ENCODE measurements around the gene NUDT4.
A peak's percentile ranks its signal among the peaks of the same experiment; 100 is the strongest.
"Not testable (repeated sequence)": the region's sequence is repeated elsewhere in the genome, so short reads cannot be mapped to it uniquely, and the experiment has no call there.

Gene NUDT4

GRCh38 chr12:93368766-93369165, 9.0 kb upstream of the NUDT4 start:
- no peak for DNase-seq

GRCh38 chr12:93369505-93369904, 8.2 kb upstream of the NUDT4 start:
- DNase-seq, result no peak

GRCh38 chr12:93370947-93371346, 6.8 kb upstream of the NUDT4 start:
- DNase-seq, result no peak

GRCh38 chr12:93373961-93374656, 3.6 kb upstream of the NUDT4 start:
- no peak for DNase-seq

GRCh38 chr12:93375906-93376305, 1.8 kb upstream of the NUDT4 start:
- DNase-seq, result no peak

- DNase-seq, result peak; percentile 34
Measured at GRCh38 chr12:93376436-93377251, 1.1 kb upstream of the NUDT4 start.

GRCh38 chr12:93378196-93378997, 672 bp downstream of the NUDT4 start:
- DNase-seq, result peak; percentile 62

GRCh38 chr12:93378998-93379325, 1.2 kb downstream of the NUDT4 start:
- peak; percentile 52 for DNase-seq

- DNase-seq, result no peak
Measured at GRCh38 chr12:93379326-93379980, 1.7 kb downstream of the NUDT4 start.

GRCh38 chr12:93379981-93380361, 2.2 kb downstream of the NUDT4 start:
- no peak for DNase-seq

- DNase-seq, result no peak
Measured at GRCh38 chr12:93380480-93381121, 2.9 kb downstream of the NUDT4 start.

GRCh38 chr12:93381161-93381975, 3.6 kb downstream of the NUDT4 start:
- DNase-seq, result no peak

GRCh38 chr12:93381976-93382437, 4.3 kb downstream of the NUDT4 start:
- DNase-seq, result not testable (repeated sequence)

- no peak for DNase-seq
Measured at GRCh38 chr12:93387780-93388179, 10.1 kb downstream of the NUDT4 start.

GRCh38 chr12:93390031-93390430, 12.3 kb downstream of the NUDT4 start:
- DNase-seq, result no peak

- DNase-seq, result no peak
Measured at GRCh38 chr12:93390549-93391297, 13.0 kb downstream of the NUDT4 start.

GRCh38 chr12:93393425-93393824, 15.7 kb downstream of the NUDT4 start:
- DNase-seq, result no peak

- DNase-seq, result no peak
Measured at GRCh38 chr12:93397412-93397811, 19.7 kb downstream of the NUDT4 start.

GRCh38 chr12:93399183-93399863, 21.6 kb downstream of the NUDT4 start:
- not testable (repeated sequence) for DNase-seq

All from right hindlimb (tissue), 1 donor.